NOMO-1 treated with DMSO at 0.1 percent for 48 hours (cell line): ENCODE results near the gene ANKFY1.
"Not testable (repeated sequence)": the region's sequence is repeated elsewhere in the genome, so short reads cannot be mapped to it uniquely, and the experiment has no call there.

Source experiments
- DNase-seq: peaks from one replicate; lab custom pipeline; 2025; ENCODE audit not compliant: unreplicated experiment; lab: John Stamatoyannopoulos, UW

Gene ANKFY1

DNA sequence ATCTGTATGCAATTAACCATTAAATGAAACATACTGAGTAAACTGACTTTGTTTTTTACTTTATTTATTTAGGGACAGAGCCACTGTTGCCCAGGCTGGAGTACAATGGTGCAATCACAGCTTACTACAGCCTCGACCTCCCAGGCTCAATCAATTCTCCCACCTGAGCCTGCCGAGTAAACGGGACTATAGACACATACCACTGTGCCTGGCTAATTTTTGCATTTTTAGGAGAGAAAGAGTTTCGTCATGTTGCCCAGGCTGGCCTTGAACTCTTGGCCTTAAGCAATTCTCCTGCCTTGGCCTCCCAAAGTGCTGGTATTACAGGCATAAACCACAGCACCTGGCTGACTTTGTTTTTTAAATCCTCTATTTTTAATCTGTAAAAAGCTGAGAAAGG is 42.6 kb downstream of the ANKFY1 start:
- DNase-seq, result no peak

DNA sequence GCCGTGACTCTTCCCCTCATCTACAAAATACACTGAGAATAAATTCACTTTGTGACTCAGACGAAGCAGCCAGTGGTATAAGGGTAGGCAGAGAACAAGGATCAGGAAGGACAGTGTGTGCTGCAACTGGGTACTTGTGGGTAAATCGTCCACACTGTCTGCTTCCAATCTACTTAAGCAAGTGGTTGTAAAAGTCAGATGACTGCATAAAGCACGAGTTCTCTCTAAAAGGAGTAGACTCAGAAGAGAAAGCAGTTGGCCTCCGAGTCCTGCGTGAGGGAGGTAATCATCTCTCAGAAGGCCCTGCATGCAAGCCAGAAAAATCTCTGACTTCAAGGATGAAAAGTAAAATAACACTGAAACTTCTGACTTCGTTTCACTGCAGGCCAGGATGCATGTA is 43.1 kb downstream of the ANKFY1 start:
- DNase-seq, result no peak

- DNase-seq, result no peak
These were observed 44.5 kb downstream of the ANKFY1 start for GRCh38 chr17:4219241-4219640.

DNA sequence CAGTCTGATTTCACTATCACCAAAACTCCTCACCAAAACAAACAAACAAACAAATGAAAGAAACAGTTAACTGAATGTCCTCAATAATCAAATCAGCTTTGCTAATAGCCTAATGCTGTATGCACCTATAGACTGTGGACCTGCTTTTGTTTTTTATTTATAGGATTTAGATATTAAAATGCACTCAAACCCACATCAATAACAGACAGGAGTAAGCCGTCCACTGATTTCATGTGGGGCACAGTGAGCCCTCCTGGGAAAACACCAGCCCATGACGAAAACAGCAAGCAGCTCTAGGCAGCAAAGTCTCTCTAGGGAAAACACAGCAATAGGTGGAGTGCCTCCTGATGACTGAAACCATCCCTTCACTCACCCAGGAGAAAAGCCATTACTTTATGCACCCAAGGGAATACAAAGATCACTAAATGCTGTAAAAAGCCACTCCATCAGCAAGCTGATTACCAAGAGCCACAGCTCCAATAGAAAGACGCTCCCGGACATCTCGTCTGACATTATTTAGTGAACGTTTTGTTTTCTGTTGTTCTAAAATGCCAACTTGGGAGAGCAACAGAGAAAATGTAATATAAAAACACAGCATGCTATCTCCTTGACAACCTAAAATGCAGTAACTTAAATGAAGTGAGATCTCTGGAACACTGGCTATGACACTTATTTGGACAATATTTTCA is 47.8 kb downstream of the ANKFY1 start:
- DNase-seq, result no peak

- peak; percentile 44 for DNase-seq
These were observed 49.6 kb downstream of the ANKFY1 start for GRCh38 chr17:4214157-4214556.

GRCh38 chr17:4209611-4210010 is 54.2 kb downstream of the ANKFY1 start:
- no peak for DNase-seq

DNA sequence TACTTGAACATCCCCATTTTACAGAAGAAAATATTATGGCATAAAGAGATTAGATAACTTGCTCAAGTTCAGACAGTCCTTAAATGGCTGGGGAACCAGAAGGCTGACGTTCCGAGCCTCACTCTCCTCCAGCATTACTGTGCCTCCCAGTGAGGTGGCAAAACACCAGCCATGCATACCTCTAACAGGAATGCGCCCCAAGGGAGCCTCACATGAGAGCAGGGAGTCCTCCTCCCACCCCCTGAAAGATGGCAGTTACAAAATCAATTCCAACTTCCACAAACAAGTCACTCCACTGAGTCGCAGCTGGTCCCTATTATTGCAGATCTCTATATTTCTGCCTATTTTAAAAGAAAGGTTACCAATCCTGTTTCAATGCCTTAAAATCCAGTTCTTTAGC is 55.5 kb downstream of the ANKFY1 start:
- DNase-seq, result no peak

DNA sequence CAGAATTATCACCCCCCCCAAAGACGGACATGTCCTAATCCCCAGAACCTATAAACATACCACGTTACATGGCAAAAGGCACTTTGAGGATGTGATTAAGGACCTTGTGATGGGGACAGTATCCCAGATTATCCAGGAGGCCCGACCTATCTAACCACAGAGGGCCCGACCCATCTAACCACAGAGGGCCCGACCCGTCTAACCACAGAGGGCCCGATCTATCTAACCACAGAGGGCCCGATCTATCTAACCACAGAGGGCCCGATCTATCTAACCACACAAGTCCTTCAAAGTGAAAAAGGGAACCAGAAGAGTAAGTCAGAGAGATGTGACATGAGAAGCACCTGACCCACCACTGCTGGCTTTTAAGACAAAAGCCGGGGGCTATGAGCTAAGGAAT is 56.8 kb downstream of the ANKFY1 start:
- DNase-seq, result peak; percentile 84

DNA sequence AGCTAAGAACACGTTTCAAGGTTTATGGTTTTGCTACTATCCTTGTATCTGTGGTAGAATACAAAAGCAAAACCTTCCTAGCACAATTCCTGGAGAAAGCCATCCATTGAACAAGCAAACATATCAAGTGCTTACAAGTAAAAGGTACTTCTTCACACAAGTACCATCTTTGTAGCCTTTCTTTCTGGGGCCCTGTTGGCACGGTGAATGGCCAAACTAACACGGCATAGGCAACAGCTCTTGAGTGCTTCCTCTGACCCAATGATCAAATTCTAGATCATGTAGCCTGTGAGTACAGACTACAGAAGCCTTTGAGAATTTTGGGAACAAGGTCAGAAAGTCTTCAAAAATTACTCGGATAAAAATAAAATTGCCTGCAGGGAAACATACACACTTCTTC is 57.9 kb downstream of the ANKFY1 start:
- DNase-seq, result no peak

DNA sequence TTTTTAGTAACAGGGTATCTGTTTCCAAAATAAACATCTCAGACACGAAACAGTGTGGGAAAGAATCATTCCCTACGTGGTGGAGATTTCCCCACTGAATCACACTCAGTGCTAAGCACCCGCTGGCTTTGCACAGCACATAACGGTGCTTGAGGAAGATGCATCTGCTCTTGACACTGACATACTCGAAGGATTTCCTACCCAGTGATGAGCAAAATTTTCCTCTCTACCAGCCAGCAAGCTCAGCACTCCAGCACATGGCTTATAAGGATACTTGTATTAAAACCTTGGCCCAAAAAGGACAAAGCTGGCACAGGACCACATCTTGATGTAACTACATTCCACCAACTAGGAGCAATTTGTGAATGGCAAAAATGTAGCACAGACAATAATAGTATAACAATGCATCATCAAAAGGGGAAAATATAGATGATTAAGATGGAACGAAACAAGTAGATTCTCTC is 59.0 kb downstream of the ANKFY1 start:
- no peak for DNase-seq

- no peak for DNase-seq
These were observed 59.6 kb downstream of the ANKFY1 start for GRCh38 chr17:4204190-4204589.

DNA sequence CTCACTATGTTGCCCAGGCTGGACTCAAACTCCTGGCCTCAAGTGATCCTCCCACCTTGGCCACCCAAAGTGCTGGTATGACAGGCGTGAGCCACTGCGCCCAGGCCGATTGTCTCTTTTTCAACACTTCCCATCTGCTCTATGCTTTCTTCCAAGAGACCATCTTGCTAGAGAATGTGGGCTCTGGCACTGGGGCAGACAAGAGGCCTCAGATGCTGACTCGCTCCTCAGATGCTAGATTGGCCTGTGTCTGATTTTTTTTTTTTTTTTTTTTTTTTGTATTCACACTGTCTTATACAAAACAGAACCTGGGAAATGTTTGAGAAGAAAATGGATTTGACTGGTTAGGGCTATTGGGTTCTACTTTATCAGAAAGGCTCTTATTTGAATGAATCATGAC is 62.6 kb downstream of the ANKFY1 start:
- DNase-seq, result no peak

DNA sequence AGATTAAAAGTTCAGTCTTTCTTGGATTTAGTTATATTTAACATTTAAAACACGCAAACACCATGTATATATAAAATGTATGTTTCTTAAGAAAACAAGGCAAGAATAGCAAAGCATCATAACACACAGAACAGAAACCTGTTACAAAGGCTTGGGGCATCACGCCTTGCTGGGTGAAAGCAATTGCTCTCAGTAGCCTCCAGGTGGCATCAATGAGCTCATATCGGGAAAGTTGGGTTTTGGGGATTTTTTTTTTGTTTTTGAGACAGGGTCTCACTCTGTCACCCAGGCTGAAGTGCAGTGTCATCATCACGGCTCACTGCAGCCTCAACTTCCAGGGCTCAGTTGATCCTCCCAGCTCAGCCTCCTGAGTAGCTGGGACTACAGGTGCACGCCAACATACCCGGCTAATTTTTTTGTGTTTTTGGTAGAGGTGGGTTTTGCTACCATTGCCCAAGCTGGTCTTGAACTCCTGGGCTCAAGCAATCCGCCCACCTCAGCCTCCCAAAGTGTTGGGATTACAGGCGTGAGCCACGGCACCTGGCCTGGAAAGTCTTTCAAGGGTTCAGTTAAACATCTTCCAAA is 63.9 kb downstream of the ANKFY1 start:
- DNase-seq, result peak; percentile 21

GRCh38 chr17:4198995-4199394 is 64.8 kb downstream of the ANKFY1 start:
- no peak for DNase-seq

- no peak for DNase-seq
These were observed 68.5 kb downstream of the ANKFY1 start for GRCh38 chr17:4195306-4195705.

- no peak for DNase-seq
These were observed 69.0 kb downstream of the ANKFY1 start for GRCh38 chr17:4194796-4195195.

- DNase-seq, result not testable (repeated sequence)
These were observed 73.0 kb downstream of the ANKFY1 start for GRCh38 chr17:4190791-4191190.

DNA sequence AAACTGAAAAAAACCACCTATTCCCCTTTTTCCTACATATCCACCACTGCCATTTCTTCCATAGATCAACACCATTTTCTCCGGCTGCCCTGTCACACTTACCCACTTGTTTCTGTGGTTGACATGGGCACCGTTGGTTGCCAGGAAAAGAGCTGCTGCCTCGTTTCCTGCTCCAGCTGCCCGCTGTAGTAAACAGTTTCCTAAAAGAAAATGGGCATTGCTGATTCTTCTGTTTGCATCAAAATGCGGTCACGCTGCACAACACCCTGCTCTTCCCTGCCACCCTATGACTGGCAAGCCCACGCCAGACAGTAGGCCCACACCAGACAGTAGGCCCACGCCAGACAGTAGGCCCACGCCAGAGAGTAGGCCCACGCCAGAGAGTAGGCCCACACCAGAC is 74.5 kb downstream of the ANKFY1 start:
- DNase-seq, result no peak

GRCh38 chr17:4188076-4188475 is 75.7 kb downstream of the ANKFY1 start:
- DNase-seq, result no peak

GRCh38 chr17:4187076-4187475 is 76.7 kb downstream of the ANKFY1 start:
- DNase-seq, result no peak

- DNase-seq, result no peak
These were observed 77.4 kb downstream of the ANKFY1 start for GRCh38 chr17:4186357-4186881.

GRCh38 chr17:4185656-4186055 is 78.1 kb downstream of the ANKFY1 start:
- no peak for DNase-seq

DNA sequence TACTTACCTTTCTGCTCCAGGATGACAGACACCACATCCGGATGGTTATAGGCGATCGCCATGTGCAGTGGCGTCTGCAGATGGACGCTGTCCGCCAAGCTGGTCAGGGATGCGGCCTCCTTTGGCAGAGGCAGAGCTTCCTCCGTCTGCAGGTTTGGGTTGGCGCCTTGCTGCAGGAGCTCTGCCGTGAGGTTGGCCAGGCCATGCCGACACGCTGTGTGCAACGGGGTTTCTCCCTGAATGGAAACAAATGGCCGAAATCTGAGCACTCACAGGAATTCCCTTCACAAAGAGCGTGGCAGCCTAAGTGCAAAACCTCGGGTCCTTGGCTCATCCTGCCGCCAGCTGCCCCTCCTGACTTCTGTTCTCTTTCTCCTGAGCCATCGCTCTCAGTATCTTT is 79.0 kb downstream of the ANKFY1 start:
- DNase-seq, result no peak
